Bronchial epithelial cell (primary cell): ENCODE data around the gene SPI1. TPM values are rescaled to one million over a fixed set of nuclear protein-coding genes. Genes with fewer than 3 reads are reported as not detected.

Source experiments
- DNase-seq: peaks from one replicate; pipeline ENCODE4 v3.0.0-alpha.2; 2010; ENCODE audit warnings: low read depth
- FAIRE-seq: peaks from 2 replicates; lab custom pipeline; 2011; peaks lifted over from hg19 to GRCh38; lab: Jason Lieb, UNC
- H3K27me3 ChIP-seq: 2 replicates; pipeline ENCODE4 v1.5.1; 2011; ENCODE audit warnings: low read length; ENCODE audit not compliant: control insufficient read depth, insufficient read depth
- H3K36me3 ChIP-seq: 2 replicates; pipeline ENCODE4 v1.5.1; 2011; ENCODE audit warnings: low read length; ENCODE audit not compliant: control insufficient read depth, insufficient read depth
- H3K4me3 ChIP-seq: 2 replicates; pipeline ENCODE4 v1.5.1; 2011; ENCODE audit warnings: mild to moderate bottlenecking, low read depth, low read length, control low read depth
- total RNA-seq: library from RNA; depleted of rRNA; stranded (reverse); fragments of >200 nt; gene quantifications from 2 replicates; pipeline ENCODE4 v1.2.1, GENCODE V29; 2014
- TF ChIP-seq, protein P1 (sequence below): IDR thresholded peaks from 2 replicates; pipeline ENCODE4 v1.5.1; 2011; ENCODE audit warnings: mild to moderate bottlenecking, moderate library complexity, low read length, control low read depth, inconsistent platforms; ENCODE audit not compliant: insufficient read depth, severe bottlenecking

Gene SPI1
- total RNA-seq, 1 donor from 2014 or later, result not detected

- TF ChIP-seq, protein P1, sequence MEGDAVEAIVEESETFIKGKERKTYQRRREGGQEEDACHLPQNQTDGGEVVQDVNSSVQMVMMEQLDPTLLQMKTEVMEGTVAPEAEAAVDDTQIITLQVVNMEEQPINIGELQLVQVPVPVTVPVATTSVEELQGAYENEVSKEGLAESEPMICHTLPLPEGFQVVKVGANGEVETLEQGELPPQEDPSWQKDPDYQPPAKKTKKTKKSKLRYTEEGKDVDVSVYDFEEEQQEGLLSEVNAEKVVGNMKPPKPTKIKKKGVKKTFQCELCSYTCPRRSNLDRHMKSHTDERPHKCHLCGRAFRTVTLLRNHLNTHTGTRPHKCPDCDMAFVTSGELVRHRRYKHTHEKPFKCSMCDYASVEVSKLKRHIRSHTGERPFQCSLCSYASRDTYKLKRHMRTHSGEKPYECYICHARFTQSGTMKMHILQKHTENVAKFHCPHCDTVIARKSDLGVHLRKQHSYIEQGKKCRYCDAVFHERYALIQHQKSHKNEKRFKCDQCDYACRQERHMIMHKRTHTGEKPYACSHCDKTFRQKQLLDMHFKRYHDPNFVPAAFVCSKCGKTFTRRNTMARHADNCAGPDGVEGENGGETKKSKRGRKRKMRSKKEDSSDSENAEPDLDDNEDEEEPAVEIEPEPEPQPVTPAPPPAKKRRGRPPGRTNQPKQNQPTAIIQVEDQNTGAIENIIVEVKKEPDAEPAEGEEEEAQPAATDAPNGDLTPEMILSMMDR, result no peak
- no peak for DNase-seq
- FAIRE-seq, result no peak
- Histone ChIP-seq H3K36me3 (no peaks in the 10 kb centered on the region), H3K4me3 (no peak overlapping the region), H3K27me3 (no peaks in the 10 kb centered on the region)
These were observed 26.9 kb downstream of the SPI1 start for GRCh38 chr11:47351156-47352126.

DNA sequence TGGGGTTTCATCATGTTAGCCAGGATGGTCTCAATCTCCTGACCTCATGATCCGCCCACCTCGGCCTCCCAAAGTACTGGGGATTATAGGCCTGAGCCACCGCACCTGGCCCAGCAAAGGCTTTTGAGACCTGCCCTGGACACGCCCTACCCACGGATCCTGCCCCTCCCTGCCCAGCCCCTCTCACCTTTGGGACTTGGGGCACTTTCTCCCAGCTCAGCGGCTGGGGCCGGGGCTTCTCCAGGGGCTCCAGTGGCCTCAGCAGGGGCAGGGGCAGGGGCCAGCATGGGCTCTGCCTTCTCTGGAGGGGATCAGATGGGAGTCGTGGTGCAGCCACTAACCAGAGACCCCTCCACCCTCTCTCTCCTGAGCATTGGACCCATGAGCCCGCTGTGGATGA lies 28.0 kb downstream of the SPI1 start:
- DNase-seq (no peak), FAIRE-seq (no peak)
- Histone ChIP-seq H3K27me3 (no peaks in the 10 kb centered on the region), H3K36me3 (no peaks in the 10 kb centered on the region), H3K4me3 (no peak overlapping the region)
- TF ChIP-seq, protein P1, result no peak

GRCh38 chr11:47349521-47350095 lies 28.7 kb downstream of the SPI1 start:
- Histone ChIP-seq H3K4me3 (no peak overlapping the region), H3K27me3 (no peaks in the 10 kb centered on the region), H3K36me3 (no peaks in the 10 kb centered on the region)
- TF ChIP-seq, protein P1, result no peak
- FAIRE-seq (no peak), DNase-seq (no peak)

GRCh38 chr11:47348859-47349258 lies 29.5 kb downstream of the SPI1 start:
- DNase-seq, result no peak
- no peak for FAIRE-seq
- H3K27me3 ChIP-seq, result no peaks in the 10 kb centered on the region
- H3K36me3 ChIP-seq, result no peaks in the 10 kb centered on the region
- no peak overlapping the region for H3K4me3 ChIP-seq
- TF ChIP-seq, protein P1, result peak; percentile 21

GRCh38 chr11:47348131-47348802 lies 30.1 kb downstream of the SPI1 start:
- Histone ChIP-seq H3K4me3 (no peak overlapping the region), H3K27me3 (no peaks in the 10 kb centered on the region), H3K36me3 (no peaks in the 10 kb centered on the region)
- FAIRE-seq (no peak), DNase-seq (no peak)
- TF ChIP-seq, protein P1, result no peak
